Kidney tubule cell (primary cell): Measurements from ENCODE around the gene MAP4K2.

Source experiments
- DNase-seq: peaks from one replicate; pipeline ENCODE4 v3.0.0-alpha.2; 2018; ENCODE audit warnings: low spot score

The MAP4K2 gene

GRCh38 chr11:64791781-64792291, 11.2 kb downstream of the MAP4K2 start:
- no peak for DNase-seq

DNA sequence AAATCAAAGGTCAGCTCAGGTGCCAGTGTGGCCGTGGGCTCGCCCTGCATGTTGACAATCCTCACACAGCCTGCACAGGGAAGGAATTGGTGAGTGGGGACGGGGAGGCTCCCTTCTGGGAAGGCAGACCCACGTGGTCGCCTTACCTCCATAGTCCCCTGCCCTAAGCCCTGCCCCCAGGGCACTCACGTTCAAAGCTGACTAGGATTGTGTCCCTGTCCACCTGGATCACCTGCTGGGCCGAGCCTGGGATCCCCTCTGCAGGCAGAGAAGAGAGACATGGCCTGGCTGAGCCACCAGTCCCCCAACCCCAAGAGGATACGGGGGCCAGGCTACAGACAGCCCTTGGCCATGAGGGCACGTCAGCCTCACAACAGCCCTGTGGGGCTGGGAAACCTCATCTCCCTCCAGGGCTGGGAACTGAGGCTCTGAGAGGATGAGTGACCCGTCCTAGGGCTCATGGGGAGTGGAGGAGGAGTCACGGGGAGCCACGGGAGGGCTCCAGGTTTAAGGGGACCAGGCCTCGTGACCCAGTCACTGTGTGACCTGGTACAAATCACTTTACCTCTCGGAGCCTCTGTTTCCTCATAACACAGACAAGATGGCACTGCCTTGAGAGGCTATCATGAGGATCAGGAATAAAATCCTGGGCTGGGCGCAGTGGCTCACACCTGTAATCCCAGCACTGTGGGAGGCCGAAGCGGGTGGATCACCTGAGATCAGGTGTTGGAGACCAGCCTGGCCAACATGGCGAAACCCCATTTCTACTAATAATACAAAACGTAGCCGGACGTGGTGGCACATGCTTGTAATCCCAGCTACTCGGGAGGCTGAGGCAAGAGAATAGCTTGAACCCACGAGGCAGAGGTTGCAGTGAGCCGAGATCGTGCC, 12.6 kb downstream of the MAP4K2 start:
- no peak for DNase-seq

DNA sequence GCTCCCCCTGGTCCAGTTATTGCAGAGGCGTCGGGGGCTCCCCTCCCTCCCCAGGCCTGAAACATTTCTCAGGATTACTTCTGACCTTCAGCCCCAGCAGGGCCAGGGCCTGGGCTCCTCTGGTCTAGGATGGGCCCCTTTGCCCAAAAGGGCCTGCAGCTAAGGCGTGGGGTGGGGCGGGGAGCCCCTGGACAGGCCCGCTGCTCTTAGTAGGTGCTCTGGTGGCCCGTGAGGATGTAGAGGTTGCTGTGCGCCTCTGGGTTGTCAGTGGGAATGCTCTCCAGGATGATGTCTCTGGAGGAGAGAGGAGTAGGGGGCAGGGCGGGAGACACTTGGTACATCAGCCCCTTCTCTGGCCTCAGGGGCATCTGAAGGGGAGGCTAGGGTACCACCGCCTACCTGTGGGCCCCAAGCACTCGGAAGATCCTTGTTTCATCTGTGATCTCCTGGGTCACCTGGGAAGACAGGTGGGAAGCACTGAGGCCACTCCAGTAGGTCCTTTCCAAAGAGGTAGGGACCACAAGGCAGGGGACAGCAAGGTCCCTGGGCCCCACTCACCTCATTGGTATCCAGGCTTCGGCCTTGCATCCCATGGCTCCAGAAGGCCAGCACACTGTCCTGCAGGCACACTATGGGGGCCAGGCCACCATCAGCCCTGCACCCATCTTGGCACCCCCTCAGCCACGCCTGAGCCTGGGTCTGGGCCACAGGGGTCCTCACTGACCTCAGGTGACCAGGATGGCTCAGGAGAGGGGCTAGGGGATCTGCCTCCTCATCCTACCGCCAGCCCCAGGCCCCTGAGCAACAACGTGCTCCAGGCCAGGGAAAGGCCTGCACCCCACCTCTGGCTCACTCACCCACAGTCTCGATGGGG, 13.4 kb downstream of the MAP4K2 start:
- no peak for DNase-seq

DNA sequence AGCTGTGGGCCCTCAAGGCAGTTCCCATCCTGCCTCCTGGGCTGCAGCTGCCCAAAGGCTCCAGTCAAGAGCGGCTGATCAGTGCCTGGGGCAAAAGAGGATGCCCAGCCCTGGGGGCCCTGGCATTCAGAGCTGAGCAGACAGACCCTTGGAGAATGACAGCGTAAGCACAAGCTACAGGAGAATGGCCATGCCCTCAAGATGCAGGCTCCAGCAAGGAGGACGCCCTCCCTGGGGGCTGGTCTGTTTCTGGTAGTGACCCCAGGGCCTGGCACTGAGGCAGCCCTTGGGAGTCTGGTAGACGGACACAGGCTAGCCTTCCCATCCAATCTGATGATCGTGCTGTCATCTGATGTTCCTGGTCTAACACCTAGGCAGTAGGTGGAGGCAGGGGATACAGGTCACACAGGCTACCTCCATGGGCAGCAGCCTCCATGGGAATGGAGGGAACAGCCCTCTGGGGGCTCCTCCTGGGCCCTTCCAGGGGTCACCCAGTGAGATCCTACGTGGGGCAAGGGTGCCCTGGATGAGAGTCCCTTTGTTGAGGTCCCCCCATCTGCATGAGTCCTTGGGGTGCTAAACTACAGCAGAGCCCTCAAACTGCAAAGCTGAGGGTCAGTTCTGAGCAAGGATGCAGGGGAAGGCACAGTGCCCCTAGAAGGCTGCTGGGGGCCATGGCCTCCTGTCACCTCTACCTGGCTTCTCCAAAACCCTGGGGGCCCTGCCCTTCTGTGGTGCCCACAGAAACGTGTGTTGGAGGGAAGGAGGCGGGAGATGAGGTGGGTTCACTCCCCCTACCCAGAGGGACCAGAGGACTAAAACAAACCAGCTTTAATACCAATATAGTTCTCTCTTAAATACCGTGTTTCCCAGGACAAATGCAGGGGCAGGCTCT, 14.4 kb downstream of the MAP4K2 start:
- no peak for DNase-seq

- peak; percentile 56 for DNase-seq
Measured at GRCh38 chr11:64787526-64788320, 15.3 kb downstream of the MAP4K2 start.

DNA sequence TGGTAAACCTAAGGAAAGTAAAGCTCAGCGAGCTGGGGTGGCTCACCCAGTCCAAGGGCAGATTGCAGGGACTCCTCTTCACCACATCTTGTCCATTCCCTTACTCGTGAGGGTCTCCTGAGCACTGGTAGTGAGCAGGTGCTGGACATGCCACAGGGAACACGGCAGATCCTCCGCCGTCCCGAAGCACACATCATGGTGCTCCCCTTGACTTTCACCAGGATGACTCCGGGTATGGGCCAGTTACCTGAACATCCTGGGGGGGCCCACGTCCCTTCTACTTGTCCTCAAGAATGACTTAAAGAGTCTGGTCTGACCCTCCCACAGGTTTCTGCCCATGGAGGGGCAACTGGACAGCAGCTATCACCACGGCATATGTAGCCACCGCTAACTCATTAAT, 16.7 kb downstream of the MAP4K2 start:
- DNase-seq, result no peak

- no peak for DNase-seq
Measured at GRCh38 chr11:64784813-64785581, 18.0 kb downstream of the MAP4K2 start.

DNA sequence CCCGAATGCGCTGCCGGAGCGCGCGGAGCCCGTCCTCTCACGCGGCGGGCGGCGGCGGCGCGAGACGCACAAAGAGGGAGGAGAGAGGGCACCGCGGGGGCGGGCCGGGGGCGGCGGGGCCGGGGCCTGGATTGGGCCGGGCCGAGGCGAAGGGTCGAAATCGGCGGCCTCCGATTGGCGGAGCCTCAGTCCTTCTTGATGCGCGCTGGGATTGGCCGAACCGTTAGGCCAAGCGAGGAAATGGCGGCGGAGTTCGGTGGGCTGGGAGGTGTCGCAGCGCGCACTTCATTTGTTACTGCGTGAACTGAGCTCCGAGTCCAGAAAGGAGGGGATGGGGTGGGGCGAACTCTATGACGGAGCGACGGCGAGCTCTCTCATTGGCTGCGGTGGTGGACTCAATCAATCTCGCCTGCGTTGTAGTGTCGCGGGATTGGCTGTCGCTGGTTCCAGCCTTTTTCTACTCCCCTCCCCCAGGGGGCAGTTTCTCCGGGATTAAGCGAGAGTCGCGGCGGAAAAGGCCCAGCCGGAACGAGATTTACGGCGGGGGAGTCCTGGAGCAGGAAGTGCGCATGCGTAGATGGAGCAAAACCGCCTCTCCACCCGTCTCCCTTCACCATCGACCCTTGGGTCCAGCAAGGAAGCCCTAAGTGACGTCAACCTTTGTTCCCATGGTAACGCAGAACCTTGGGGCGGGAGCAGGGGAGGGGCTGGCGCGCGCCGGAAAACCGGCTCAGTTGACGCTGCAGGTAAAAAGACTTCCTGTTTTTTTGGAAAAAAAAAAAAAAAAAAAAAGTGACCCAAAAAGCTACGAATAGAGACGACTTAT, 24.3 kb downstream of the MAP4K2 start, which contains the start of gene SF1:
SF1 (minus strand) TSS at position 70 of the 826 bp plus-strand sequence. CDS start 150 bp downstream, outside the sequence.
- DNase-seq, result peak; percentile 100

GRCh38 chr11:64778223-64778472, 24.9 kb downstream of the MAP4K2 start:
- no peak for DNase-seq

DNA sequence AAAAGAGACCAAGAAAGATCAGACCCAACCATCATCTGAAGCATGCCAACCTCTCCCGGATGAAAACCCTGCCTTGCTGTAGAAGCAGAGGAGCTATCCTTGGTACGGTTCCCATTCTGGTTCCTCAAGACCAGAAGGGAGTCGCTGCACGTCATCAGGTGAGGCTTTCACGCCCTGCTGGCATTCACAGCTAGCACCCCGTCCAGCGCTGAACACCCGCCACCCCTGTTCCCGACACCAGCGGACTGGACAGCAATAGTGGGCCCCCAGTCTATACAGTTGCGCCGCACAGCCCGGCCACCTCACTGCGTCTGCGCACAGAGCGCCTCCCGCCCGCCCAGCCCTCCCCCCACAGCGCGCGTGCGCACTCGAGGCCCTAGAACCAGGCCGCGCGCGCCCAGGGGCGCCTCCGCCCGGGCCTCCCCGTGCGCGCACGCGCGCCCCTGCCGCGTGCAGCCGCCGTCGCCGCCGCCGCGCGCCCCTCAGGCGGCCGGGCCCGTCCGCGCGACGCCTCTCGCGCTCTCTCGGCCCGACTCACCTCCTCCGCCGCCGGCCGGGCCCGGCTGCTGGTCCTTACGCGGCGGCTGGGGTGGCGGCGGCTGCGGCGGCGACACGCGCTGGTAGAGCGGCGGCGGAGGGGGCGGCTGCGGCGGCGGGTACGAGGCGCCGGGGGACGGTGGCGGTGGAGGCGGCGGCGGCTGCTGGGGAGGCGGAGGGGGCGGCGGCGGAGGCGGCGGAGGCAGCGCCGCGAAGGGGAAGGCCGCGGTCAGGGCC, 25.4 kb downstream of the MAP4K2 start:
- peak; percentile 77 for DNase-seq

- DNase-seq, result no peak
Measured at GRCh38 chr11:64776875-64777274, 26.1 kb downstream of the MAP4K2 start.

GRCh38 chr11:64776425-64776824, 26.6 kb downstream of the MAP4K2 start:
- no peak for DNase-seq

- no peak for DNase-seq
Measured at GRCh38 chr11:64774144-64774543, 28.9 kb downstream of the MAP4K2 start.

DNA sequence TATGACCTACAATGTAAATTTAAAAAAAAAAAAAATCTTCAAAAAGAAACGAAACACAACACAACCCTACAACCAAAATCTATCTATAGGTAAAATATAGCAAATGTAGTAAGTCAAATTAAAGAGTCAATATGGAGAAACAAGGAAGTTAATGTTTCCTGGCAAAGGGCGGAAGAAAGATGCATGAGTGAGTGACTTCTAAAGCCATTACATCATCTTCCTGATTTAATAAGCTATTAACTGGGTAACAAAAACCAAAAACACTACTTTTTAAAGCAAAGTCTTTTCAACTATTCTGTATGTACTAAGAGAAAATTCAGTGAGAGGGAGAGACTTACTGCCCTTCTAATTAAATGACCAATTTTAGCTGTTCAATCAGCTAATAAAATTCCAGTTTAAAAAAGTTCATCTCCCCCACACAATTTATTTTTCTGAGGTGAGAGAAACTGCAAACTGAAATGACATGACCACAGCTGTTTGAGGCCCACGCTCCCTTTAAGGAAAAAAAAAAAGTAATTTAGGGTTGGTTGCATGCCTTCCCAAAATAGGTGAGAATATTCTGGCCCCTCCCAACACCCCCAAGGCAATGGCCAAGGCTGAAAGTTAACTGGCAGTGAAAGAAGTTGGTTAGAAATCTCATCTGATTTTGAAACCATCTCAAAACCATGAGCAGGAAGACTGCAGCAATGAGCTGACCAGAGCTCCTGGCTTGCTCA, 30.6 kb downstream of the MAP4K2 start:
- peak; percentile 57 for DNase-seq

DNA sequence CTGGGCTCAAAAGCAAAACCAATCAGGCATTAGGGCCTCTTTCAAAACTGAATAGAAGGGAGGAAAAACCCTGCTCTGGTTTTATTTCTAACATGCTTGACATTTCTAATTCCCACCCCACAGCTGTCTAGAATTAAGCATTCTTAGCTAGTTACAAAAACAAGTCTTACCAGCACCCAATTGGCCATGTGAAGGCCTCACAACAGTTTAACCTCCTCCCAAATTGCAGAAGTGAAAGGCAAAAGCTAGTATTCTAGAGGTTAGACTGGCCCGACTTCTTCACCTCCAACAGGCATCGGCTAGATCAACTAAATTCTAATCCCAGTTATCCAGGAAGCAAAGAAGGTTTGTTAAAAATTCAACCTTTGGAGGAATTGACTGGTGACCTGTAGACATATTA, 31.2 kb downstream of the MAP4K2 start:
- DNase-seq, result no peak

DNA sequence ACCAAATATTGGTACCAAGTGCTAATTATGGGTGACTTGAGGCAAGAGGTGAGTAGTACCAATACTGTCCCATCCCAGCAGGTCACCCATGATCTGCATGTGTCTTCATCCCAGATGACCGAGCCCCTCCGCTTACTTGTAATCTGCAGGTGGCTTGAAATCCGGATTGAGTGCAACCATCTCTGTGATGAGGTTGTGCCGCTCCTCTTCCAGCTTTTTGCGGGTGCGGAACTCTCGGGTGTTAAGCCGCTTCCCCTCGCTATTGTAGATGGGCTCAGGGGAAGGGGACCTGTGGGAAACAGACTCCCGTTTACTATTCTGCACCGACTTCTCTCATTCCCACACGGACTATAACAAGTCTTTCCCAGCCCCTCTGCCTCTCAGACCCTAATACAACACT, 32.9 kb downstream of the MAP4K2 start:
- no peak for DNase-seq

- no peak for DNase-seq
Measured at GRCh38 chr11:64769283-64769682, 33.7 kb downstream of the MAP4K2 start.

- DNase-seq, result no peak
Measured at GRCh38 chr11:64768300-64768694, 34.7 kb downstream of the MAP4K2 start.
